NCI-H526 treated with DMSO at 0.1 percent for 48 hours (cell line): Measurements from ENCODE around the gene DNAL4.

Experiments used
- DNase-seq: peaks from one replicate; lab custom pipeline; 2025; lab: John Stamatoyannopoulos, UW

DNAL4 gene

GRCh38 chr22:38758276-38758945, 35.5 kb downstream of the DNAL4 start:
- DNase-seq = no peak

GRCh38 chr22:38757464-38757757, 36.5 kb downstream of the DNAL4 start:
- DNase-seq = no peak

- no peak for DNase-seq
Measured at GRCh38 chr22:38756711-38757463, 37.1 kb downstream of the DNAL4 start.

- DNase-seq = peak; percentile 4
Measured at GRCh38 chr22:38755911-38756532, 37.9 kb downstream of the DNAL4 start, which contains the start of gene SUN2. Gene SUN2 (minus strand): TSS chr22:38755998. CDS start chr22:38752628, 3,370 bp downstream.

DNA sequence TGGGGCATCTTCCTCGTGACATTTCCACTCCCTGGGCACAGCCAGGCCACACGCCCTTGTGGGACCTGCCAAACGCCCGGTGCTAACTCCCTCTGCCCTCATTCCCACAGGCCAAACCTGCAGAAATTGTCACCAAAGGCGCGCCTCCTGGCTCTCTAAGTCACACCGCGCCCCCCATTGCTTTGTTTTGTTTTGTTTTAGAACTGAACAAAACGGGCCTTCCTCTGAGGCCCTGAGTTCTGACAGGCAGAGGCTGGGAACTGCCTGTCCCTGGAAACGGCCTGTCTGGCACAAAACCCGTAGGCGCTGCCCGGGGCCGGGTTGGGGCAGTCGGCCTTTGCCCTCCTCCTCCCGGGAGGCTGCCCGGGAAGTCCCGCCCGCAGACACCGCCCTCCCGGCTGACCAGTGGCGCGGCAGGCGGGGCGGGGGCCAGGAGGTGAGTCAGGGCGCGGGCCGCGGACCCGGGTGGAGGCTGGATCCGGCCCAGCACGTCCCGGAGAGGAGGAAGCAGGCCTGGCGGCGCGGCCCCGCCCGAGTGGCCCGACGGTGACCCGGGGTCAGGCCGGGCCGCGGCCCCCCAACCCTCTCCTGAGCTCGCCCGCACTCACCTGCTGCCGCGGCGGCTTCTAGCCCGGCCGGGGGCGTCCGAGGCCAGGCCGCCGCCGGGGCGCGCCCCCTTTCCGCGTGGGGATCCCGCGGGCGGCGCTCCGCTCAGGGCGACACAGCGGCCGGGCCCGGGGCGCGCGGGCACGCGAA, 38.6 kb downstream of the DNAL4 start:
- no peak for DNase-seq

DNA sequence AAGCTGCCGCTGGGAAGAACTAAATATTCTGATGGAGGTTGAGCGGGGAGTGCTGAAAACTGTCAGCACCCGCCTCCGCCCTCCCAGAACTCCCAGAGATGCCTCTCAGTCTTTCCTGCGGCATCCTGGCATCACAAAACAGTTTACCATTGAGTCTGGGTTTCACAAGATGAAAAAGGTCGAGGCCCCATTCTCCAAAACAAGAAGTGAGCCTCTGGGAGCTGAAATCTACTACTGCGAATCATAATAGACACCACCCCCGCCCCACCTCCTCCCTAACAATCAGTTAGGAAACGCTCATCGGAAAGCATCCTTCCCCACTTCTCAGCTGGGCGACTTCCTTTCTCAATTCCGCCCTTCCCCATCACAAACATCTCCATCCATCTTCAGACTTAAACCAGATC, 39.2 kb downstream of the DNAL4 start:
- no peak for DNase-seq

DNA sequence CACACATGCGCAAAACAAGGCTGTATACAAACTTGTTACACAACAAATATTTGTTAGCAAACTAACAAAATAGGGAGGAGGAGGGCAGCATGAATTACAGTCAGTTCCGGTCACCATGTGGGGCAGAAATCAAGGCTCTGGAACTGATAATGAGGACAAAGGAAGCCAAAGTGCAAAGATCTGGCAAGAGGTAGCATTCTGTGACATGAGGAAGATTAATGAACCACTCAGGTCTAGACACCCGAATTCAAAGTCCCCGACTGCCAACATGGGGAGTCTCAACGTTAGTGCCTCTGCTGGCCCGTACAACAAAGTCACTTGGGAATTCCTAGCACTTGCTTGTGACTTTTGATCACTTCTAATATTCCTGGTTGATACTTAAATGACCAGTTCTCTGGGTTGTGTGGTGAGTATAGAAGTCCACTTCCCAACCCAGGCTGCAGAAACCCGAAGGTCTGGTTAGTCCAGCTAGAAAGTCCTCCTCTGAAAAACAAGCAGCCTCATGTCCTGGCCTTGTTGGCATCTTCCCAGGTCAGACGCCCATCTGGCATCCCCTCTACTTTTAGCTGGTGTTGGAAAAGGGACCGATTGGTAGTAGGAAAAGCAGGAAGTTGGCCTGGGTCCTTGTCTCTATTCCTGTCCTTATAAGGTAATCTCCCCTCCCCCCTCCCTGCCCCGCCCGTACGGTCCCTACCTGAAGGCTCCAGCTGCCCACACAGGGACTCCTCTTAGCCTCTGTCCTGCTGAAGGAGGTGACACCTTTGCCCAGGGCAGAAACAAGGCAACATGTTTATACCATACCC, 39.8 kb downstream of the DNAL4 start:
- DNase-seq = peak; percentile 8

GRCh38 chr22:38751422-38752346, 42.3 kb downstream of the DNAL4 start:
- DNase-seq = no peak

DNA sequence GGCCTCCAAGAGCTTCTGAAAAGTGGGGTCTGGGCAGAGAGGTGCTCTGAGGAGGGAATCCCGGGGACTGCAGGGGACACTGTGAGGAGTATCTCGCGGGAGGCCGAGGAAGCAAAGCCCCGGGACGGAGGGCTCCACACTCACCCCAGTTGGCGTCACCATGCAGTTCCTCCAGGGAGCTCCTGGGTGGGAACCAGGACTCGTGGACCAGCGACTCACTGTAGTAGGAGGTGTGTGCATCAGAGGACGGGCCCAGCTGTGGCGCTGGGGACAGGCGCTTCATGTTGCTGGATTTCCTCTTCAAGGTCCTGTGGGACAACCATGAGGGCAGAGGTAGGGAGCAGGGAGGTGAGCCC, 42.9 kb downstream of the DNAL4 start:
- DNase-seq = no peak

DNA sequence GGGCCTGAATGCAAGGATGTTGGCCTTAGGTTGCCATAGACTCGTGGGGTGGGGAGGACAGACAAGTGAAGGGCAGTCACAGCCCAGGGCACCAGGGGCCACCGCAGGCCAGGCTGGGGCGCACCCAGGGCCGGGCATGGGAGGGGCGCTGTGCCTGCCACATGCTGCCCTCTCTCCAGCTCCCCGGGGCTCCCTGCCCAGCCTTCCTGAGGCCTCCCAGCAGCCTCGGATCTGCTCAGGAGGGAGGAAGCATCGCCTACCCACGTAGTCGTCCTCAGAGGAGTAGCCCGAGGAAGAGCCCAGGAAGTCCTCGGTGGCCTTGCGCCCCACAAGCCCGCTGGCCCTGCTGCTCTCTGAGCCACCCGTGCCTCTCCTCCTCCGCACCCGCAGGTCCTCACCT, 43.3 kb downstream of the DNAL4 start:
- no peak for DNase-seq

DNA sequence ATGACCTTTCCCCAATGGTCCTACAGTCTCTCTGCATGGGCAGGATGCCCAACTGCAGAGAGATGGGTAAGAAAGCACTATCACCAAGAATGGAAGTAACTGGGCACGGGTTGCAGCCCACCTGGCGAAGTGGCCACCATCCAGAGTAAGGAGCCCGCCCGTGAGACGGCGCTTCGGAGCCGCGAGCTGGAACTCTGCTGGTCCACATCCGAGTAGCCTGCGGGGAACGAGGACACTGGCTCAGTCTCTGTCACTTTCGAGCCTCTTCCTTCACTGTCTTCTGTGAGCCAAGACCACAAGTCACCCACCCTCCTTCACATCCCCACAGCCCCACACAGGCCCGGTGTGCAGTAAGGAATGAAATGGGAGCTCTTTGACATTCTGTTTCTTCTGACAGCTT, 43.8 kb downstream of the DNAL4 start:
- no peak for DNase-seq

GRCh38 chr22:38748487-38749136, 45.3 kb downstream of the DNAL4 start:
- DNase-seq = no peak

- no peak for DNase-seq
Measured at GRCh38 chr22:38745676-38746460, 48.1 kb downstream of the DNAL4 start.

DNA sequence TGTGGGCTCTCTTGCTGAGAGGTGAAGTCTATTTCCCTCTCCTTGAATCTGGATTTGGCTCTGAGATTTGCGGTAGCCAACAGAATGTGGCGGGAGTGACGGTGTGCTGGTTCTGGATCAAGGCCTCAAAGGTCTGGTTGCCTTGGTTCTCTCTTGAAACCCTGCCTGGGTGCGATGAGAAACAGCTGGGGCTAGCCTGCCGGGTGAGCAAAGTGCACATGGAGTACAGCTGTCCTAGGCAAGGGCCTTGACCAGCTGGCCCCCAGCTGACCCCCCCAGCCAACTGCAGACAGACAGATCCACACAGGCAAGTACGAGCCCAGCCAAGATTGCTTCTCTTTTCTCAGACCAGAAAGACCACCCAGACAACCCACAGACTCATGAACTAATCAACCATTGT, 49.0 kb downstream of the DNAL4 start:
- no peak for DNase-seq

GRCh38 chr22:38742176-38742942, 51.6 kb downstream of the DNAL4 start:
- DNase-seq = no peak

DNA sequence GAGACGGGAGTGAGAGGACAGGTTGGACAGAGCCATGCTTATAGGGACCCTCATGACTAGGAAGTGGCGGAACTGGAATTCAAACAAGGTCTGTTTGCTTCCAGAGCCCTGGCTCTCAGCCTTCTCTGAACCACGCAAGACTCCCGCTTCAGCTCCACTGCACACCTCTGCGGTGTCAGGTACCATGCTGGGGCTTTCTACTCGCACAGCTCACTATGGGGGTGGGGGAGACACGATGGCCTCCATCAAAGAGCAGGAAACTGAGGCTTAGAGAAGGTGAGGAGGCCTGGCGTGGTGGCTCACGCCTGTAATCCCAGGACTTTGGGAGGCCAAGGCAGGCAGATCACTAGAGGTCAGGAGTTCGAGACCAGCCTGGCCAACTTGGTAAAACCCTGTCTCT, 52.4 kb downstream of the DNAL4 start:
- DNase-seq = no peak

GRCh38 chr22:38741166-38741565, 52.8 kb downstream of the DNAL4 start:
- DNase-seq = no peak

DNA sequence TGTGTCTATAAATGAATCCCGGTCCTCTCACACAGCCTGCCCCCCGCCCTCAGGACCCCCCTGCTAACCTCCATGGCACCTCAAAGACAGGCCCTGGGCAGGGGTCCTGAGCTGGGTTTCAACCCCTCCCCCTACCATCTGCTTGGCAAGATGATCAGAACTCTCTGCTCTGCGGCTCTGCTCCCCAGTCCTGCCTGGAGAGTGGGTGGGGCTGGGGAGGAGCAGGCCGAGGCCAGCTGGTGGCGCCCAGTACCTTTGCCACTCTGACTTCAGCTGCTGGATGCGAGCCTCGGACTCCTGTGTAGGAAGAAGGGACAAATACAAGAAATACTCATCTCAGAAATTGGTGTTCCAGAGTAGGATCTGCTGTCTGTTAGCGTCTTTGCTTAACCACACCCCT, 53.2 kb downstream of the DNAL4 start:
- no peak for DNase-seq
